Gastroesophageal sphincter (tissue), 4 donors: ENCODE data around the gene NIPA2. TPM values are rescaled to one million over a fixed set of nuclear protein-coding genes. Genes with fewer than 3 reads are reported as not detected.

Experiments used
- ATAC-seq: fragments of 150-250 bp; one replicate; pipeline ENCODE4 v1.9.1; 2016; ENCODE audit warnings: mild to moderate bottlenecking, moderate library complexity
- H3K27ac ChIP-seq, 4 donors: fragments of 200-600 bp; sonication (generic) in 3 of 4; 1 replicate in 3 of 4; 2 replicates in 1 of 4; pipeline ENCODE4 v1.5.1; 2016 to 2019
- H3K27me3 ChIP-seq: fragments of 200-600 bp; sonication (generic); one replicate; pipeline ENCODE4 v1.5.1; 2019
- H3K36me3 ChIP-seq, 2 donors: fragments of 200-600 bp; sonication (generic); one replicate each; pipeline ENCODE4 v1.5.1; 2019; ENCODE audit warnings: control low read depth in 1 of 2
- H3K4me1 ChIP-seq, 3 donors: fragments of 200-600 bp; sonication (generic); 1 replicate in 2 of 3; 2 replicates in 1 of 3; pipeline ENCODE4 v1.5.1; 2016 to 2019; ENCODE audit warnings: control low read depth in 2 of 3
- H3K4me3 ChIP-seq, 2 donors: fragments of 200-600 bp; sonication (generic); one replicate each; pipeline ENCODE4 v1.5.1; 2019; ENCODE audit warnings: mild to moderate bottlenecking in 1 of 2, moderate library complexity in 1 of 2
- H3K9me3 ChIP-seq, 3 donors: fragments of 200-600 bp; sonication (generic); one replicate each; pipeline ENCODE4 v1.5.1; 2017 to 2019; ENCODE audit warnings: control low read depth in 2 of 3
- EP300 ChIP-seq: sonication (generic); formaldehyde crosslinking; IDR thresholded peaks from one replicate; pipeline ENCODE4 v1.6.1; 2017; ENCODE audit warnings: antibody characterized with exemption, mild to moderate bottlenecking
- POLR2A ChIP-seq, 2 donors: fragments of 450-650 bp; IDR thresholded peaks; one replicate each; pipeline ENCODE4 v1.6.1; 2017; ENCODE audit warnings: antibody characterized with exemption in 2 of 2, mild to moderate bottlenecking in 2 of 2, moderate library complexity in 1 of 2
- POLR2AphosphoS5 ChIP-seq: sonication (generic); formaldehyde crosslinking; IDR thresholded peaks from one replicate; pipeline ENCODE4 v1.6.1; 2017; ENCODE audit warnings: antibody characterized with exemption
- WGBS, 2 donors: methylation state at CpG; one replicate each; pipeline ENCODE4 v1.1.5; 2018; ENCODE audit warnings: low coverage in 1 of 2; 5-methylcytosine and 5-hydroxymethylcytosine counted together
- total RNA-seq, 4 donors: library from RNA; depleted of rRNA; stranded (reverse); fragments of >200 nt; gene quantifications; one replicate each; pipeline ENCODE4 v1.1.0, GENCODE V29; 2016
- TF ChIP-seq, protein P1 (sequence below), 4 experiments: fragments of 200-600 bp in 2 of 4; fragments of 450-650 bp in 2 of 4; sonication (generic) in 1 of 4; IDR thresholded peaks; one replicate each; pipeline ENCODE4 v1.5.1; 2017 to 2019; ENCODE audit warnings: antibody characterized with exemption in 4 of 4, mild to moderate bottlenecking in 2 of 4, moderate library complexity in 2 of 4

NIPA2 gene
- total RNA-seq, 4 donors from 2014 or later: 37.0 to 42.5 (median 40.2) TPM

DNA sequence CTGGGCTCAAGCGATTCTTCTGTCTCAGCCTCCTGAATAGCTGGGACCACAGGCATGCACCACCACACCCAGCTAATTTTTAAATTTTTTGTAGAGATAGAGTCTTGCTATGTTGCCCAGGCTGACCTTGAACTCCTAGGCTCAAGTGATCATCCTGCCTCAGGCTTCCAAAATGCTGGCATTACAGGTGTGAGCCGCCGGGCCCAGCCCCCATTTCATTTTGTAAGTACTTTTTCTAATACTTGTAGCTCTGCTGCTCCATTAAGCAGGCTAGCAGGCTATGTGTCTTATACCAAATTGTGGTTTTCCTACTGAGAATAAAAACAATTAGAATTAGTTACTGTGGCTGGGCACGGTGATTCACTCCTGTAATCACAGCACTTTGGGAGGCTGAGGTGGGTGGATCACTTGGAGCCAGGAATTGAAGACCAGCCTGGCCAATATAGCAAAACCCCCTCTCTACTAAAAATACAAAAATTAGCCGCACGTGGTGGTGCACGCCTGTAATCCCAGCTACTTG, 29.6 kb upstream of the NIPA2 start:
- H3K36me3 ChIP-seq: peaks cover 0 to 24% of the 10 kb centered on the region in 2 donors
- no peak overlapping the region for H3K4me3 ChIP-seq
- no peak for ATAC-seq
- no peaks in the 10 kb centered on the region for H3K27me3 ChIP-seq
- no peak overlapping the region for H3K27ac ChIP-seq
- TF ChIP-seq EP300: no peak
- no peak for TF ChIP-seq POLR2AphosphoS5
- no peak for TF ChIP-seq POLR2A (IDR thresholded peaks at IDR 0.05)
- TF ChIP-seq, protein P1, sequence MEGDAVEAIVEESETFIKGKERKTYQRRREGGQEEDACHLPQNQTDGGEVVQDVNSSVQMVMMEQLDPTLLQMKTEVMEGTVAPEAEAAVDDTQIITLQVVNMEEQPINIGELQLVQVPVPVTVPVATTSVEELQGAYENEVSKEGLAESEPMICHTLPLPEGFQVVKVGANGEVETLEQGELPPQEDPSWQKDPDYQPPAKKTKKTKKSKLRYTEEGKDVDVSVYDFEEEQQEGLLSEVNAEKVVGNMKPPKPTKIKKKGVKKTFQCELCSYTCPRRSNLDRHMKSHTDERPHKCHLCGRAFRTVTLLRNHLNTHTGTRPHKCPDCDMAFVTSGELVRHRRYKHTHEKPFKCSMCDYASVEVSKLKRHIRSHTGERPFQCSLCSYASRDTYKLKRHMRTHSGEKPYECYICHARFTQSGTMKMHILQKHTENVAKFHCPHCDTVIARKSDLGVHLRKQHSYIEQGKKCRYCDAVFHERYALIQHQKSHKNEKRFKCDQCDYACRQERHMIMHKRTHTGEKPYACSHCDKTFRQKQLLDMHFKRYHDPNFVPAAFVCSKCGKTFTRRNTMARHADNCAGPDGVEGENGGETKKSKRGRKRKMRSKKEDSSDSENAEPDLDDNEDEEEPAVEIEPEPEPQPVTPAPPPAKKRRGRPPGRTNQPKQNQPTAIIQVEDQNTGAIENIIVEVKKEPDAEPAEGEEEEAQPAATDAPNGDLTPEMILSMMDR (IDR thresholded peaks at IDR 0.05): no peak
- H3K4me1 ChIP-seq: peaks cover 0 to 6% (median 0%) of the 10 kb centered on the region in 3 donors
- no peaks in the 10 kb centered on the region for H3K9me3 ChIP-seq
- WGBS, 2 donors: 96 to 100% methylated on average over 3 to 6 of the region's 7 CpGs

DNA sequence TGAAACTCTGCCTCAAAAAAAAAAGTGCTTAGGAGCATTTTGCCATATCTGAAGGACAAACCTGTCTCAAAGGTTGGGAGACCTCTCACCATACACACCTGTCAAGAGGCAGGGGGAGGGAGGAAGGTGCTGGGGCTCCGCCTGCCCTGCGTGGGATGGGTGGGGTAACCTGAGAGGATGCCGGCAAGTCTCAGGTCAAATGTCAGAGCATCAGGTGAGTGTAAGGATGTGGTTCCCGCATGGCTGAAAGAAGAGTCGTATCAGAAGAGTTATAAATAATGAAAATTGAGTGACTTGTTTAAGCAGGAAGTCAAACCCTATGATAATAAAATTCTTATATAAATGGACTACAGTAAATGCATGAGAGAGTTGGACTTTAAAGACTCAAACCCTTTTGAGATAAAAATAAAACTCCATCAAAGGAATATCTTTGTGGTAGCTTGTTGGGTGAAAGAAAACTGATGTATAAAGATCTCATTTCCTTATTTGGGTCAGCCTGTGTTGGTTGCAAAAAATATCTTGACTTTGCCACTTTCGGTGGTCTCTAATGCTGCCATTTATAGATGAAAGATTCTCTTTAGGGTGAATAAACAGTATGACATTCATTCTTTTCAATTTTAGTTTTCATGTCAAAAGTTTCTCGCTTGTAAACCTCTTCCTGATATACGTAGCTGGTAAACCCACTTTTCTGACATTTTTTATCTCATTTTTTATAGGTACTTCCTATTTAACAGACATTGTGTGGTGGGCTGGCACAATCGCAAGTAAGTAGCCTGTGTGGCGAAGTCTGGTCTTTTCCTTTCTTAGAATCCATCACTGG, 28.2 kb upstream of the NIPA2 start:
- H3K27ac ChIP-seq: no peak overlapping the region
- no peaks in the 10 kb centered on the region for H3K27me3 ChIP-seq
- H3K36me3 ChIP-seq: peaks cover 0 to 37% of the 10 kb centered on the region in 2 donors
- H3K9me3 ChIP-seq: no peaks in the 10 kb centered on the region
- peaks cover 0 to 6% (median 0%) of the 10 kb centered on the region in 3 donors for H3K4me1 ChIP-seq
- WGBS, 2 donors: 85 to 92% methylated on average over 9 to 10 of the region's 10 CpGs
- ATAC-seq: no peak
- TF ChIP-seq POLR2AphosphoS5: no peak
- TF ChIP-seq EP300: no peak
- TF ChIP-seq, protein P1 (IDR thresholded peaks at IDR 0.05): no peak
- TF ChIP-seq POLR2A (IDR thresholded peaks at IDR 0.05): no peak
- H3K4me3 ChIP-seq: no peak overlapping the region

DNA sequence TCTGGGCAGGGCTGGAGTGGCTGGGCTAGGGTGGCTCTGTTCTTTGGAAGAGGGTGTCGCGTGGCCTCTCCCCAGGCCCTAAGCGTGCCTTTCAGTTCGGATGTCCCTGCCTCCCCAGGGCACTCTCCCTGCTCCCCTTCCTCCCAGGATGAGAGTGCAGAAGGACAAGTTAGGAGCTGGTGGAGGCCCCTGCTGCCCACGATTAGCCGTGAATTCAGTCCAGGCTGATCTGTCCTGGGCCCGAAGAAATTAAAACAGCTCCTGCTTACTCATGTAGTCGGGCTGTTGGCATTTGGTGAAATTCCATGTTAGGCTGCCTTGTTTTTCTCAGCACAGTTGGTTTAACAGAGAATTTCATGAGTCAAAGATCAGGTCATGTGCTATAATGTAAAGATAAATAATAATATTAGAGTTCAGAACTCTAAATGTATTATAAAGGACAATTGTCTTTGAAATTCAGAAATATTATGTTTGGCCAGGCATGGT, 27.6 kb upstream of the NIPA2 start:
- no peak overlapping the region for H3K4me3 ChIP-seq
- H3K27ac ChIP-seq: no peak overlapping the region
- no peaks in the 10 kb centered on the region for H3K9me3 ChIP-seq
- TF ChIP-seq EP300: no peak
- TF ChIP-seq POLR2AphosphoS5: no peak
- ATAC-seq: no peak
- H3K4me1 ChIP-seq: peaks cover 0 to 6% (median 0%) of the 10 kb centered on the region in 3 donors
- peaks cover 0 to 37% of the 10 kb centered on the region in 2 donors for H3K36me3 ChIP-seq
- H3K27me3 ChIP-seq: no peaks in the 10 kb centered on the region
- WGBS, 2 donors: 64 to 71% methylated on average over 2 to 4 of the region's 8 CpGs

DNA sequence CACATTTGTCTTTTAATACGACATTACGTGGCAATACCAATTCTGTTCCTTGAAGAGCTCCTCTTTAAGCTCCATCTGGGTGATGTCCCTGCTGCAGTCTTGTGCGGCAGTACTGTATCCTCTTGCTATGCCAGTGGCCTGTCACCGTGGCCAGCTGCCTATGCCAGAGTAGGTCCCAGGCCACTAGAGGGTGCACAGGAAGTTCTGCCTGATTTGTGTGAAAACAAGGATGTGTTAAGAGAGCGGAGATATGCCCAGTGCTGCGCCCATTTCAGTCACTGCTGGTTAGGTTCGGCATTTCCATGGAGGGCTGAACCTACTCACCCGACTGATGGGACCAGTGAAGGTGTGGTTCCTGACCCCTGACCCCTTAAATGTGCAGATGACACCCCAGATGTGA, 26.8 kb upstream of the NIPA2 start:
- WGBS, 2 donors: 75 to 80% methylated on average over 1 to 4 of the region's 8 CpGs
- Histone ChIP-seq H3K4me1 (peaks cover 0 to under 1% (median 0%) of the 10 kb centered on the region in 3 donors), H3K27me3 (no peaks in the 10 kb centered on the region), H3K4me3 (no peak overlapping the region), H3K36me3 (peaks cover 0 to 37% of the 10 kb centered on the region in 2 donors), H3K9me3 (no peaks in the 10 kb centered on the region), H3K27ac (no peak overlapping the region)
- no peak for ATAC-seq
- TF ChIP-seq, protein P1 (IDR thresholded peaks at IDR 0.05): no peak

DNA sequence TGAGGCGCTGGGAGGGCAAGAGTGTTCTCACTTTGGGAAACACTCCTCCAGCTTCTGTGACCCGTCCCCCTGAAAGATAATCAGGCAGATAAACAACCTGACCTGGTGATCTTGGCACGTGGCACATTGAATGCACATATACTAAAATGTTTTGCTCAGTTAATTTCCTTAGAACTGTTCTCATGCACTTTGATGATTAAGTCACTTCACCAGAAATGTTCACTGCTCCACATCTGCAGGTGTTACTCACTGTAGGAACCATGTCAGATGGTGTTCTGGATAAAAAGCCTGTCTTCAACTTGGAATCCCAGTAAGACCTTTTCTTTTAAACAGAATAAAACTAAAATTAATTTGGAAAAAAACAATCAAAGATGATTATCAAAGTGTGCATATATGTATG, 24.6 kb upstream of the NIPA2 start:
- TF ChIP-seq, protein P1 (IDR thresholded peaks at IDR 0.05): no peak
- TF ChIP-seq POLR2A (IDR thresholded peaks at IDR 0.05): no peak
- TF ChIP-seq EP300: no peak
- TF ChIP-seq POLR2AphosphoS5: no peak
- 93 to 100% methylated on average over 1 to 2 of the region's 3 CpGs for WGBS, 2 donors
- no peak overlapping the region for H3K4me3 ChIP-seq
- no peak overlapping the region for H3K27ac ChIP-seq
- no peak for ATAC-seq
- H3K36me3 ChIP-seq: peaks cover 0 to 37% of the 10 kb centered on the region in 2 donors
- H3K4me1 ChIP-seq: no peaks in the 10 kb centered on the region
- no peaks in the 10 kb centered on the region for H3K9me3 ChIP-seq
- H3K27me3 ChIP-seq: no peaks in the 10 kb centered on the region
